IPS DF 19.7 (cell line): ENCODE measurements around the gene SPATC1L.

Experiments
- DNase-seq: peaks from one replicate; pipeline ENCODE4 v3.0.0-alpha.2; 2013; ENCODE audit warnings: low read depth, low spot score

Gene SPATC1L

DNA sequence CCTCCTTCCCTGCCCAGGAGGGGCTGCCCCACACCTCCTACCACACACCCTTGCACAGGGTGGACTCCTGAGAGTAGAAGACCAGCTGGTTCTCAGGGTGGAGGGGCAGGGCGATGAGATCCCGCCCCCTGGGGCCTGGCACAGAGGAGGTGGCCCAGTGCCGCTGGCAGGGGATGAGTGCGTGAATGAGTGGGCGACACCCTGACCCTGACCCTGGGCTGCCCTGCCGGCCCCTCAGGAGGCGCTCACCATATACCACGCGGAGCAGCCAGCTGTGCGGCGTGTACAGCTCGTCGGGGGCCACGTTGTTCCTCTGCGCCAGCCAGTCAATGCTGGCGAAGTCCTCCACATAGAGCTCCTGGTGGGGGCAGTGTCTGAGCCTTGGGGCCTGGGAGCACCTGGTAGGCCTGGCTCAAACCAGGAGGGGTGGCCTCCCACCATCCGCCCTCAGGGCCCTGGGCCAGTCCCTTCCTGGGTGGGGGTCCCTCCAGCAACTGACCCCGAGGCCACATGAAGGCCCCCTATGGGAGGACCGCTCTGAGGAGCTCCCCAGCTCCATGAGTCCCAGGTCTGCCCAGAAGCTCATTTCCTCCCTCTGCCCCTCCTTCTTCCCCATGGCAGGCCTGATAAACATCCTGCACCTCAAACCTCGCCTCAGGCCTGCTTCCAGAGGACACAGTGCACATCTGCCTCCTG lies 31.3 kb upstream of the SPATC1L start:
- no peak for DNase-seq

DNA sequence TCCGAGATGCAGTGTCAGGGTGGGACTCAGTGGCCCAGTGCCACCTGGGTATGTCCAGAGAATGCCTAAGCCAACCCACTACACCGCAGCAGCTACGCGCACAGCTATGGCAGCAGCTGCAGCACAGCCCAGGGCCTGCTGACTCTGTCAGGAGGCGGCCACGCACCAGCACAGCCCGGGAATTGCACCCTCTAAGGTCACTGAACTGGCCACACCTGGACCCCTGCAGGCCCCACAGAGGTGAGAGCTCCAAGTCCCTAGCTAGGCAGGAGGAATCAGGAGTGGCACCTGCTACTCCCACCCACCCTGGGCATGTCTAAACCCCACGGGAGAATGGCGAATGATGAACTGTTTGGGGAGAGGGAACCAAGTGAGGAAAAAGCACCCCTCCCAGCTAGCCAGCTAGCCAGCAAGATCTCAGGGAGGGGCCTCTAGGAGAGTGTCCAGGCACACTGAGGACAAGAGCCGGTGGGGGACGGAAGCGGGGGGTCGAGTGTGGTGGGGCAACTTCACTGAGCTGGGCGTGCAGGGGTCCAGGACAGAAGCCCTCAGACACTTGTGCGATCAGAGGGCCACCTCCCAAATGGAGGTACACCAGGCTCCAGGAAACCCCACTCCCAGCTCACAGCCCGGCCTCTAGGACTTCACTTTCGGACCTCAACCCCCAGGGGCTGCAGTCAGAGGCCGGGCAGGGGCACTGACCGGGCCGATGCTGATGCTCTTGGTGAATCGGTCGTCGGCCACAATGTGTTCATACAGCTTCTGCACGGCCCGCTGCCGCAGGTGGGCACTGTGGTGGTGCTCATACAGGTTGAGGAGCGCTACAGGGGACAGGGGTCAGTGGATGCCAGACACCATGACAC lies 30.4 kb upstream of the SPATC1L start:
- no peak for DNase-seq

DNA sequence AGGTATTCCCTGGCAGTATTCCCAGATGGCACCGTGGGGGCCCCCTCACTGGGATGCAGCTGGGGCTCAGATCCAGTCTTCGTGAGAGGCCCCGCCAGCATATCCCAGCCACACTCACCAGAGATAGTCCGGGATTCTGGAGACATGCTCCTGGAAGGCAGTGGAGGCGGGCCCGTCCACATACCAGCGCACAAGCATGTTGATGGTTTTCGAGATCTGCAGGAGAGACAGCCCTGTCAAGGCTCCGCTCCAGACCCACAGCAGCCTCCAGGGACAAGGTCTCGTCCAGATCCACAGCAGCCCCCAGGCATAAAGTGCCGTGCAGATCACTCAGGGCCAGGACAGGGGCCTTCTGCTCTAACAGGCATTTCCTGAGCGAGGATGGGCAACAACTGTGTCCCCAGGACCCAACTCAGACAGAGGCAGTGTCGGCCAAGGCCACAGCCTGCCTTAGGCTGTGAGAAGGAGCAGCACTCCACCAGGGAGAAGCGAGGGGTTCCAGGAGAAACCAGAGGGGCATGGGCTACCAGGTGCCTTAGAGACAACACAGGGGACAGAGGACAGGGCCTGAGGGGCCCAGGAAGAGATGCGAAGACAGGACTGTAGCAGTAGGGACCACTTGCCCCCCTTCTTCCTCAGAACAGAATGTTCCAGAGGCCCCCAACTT lies 29.5 kb upstream of the SPATC1L start:
- no peak for DNase-seq

DNA sequence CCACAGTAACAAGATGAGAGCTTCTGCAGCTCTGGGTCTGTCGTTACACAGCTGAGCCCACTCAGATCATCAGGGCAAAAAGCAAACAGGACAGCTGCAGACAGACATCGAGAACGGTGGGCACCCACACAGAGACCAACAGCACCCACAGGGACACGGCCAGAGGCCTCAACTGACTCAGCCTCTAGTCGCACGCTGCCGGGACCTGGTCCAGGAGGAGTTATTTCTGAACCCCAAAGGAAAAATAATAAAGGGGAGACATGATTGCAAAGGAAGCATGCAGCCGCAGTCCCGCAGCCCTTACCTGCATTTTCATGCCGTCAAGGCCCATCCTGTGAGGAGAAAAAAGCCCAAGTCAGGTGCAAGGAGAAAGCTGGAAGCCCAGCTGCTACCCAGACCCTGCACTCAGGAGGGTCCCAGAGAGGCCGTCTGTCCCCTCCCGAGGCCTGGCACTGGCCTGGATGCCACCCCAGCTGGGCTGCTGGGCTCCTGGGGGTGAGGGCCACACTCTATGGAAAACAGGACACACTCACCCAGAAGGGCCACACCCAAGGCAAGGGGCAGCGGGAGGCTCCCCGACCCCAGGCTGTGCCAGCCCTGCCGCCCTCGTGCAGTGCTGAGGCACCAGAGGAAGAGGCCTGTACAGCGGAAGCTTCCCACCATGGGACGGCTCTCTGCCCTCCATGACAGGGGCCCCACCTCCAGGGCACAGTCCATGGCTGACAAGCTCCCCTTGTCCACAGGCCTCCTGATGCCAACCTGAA lies 28.6 kb upstream of the SPATC1L start:
- no peak for DNase-seq

DNA sequence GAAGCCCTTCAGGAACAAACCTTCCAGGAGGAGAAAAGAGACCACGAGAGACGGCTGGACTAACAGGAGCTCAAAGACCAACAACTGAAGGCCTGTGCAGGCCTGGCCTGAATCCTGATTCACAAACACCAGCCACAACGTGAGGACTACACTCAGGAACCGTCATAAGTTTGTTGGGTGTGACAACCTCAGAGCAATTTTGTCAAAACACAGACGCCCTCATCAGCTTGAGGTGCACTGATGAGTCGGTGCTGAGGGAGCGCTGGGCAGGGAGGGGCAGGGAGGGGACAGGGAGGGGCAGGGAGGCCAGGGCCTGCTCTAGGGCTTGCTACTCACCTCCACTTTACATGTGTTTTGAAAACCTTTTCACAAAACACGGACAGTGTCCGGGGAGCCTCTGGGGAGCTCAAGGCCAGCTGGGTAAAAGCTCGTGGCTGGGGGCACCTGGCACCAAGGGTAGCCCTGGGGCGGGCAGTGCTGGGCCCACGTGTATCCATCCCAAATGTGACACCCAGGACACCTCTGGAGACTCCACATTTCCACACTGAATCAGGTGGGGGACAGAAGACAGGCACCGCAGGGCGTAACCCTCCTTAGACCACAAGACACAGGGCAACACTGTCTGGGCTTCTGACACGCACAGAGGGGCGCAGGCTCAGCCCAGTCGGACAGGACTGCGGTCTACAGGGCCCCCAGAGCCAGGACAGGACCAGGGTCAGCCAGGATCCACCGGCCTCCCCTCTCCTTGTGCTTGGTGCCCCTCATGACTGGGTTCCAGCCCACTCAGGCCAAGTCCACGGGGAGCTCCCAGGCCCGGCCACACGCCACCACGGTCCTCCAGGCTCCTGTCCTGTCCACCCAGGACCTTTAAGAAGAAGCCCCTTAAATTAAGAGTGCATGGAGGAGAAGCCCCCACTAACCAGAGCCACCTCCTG lies 27.8 kb upstream of the SPATC1L start:
- no peak for DNase-seq

DNA sequence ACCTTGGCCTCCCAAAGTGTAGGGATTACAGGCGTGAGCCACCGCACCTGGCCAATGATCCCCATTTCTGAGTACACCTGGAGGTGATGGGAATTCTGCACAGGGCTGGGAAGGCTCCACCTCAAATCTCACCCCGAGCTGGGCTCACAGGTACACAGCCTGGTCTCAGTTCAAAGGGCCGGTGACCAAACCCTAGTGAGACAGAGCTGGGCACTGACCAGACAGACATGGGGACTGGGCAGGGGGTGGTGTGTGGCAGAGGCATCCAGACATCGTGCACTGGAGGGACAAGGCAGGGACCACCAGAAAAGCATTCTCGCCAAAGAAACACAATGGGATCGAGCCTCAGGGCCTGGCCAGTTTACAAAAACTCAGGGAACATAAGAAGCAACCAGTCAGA lies 27.1 kb upstream of the SPATC1L start:
- no peak for DNase-seq

DNA sequence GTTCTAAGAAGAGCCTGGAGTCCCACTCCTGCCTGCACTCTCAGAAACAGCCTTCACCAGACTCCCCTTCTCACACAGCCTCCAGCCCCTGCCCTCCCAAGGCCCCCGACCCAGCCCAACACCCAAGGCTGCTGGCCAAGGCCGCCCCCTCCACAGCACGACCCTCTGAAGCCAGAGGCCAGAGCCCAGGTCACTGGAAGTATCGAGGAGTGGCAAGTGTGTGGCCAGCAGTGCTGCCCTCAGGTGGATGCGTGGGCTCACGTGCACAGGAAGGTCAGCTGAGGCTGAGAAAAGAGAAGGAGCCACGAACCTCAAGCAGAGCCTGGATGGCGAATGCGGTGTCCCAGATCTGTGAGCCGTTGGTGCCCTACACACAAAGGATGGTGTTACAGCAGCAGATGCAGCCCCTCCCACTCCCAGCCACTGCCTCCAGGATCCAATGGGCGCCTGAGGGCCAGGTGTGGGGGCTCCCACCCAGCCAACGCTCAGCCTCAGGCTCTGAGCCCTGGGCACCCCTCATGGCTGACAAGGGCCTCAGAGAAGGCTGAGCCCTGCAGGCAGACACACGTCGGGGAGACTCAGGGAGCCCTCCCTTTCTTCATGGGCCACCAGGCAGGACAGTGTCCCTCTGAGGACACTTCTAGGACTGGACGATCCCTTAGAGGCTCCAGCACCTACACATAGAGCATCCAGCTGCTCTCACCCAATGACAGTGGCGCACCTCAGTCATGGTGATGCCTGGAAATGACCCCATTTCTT lies 26.3 kb upstream of the SPATC1L start:
- no peak for DNase-seq

DNA sequence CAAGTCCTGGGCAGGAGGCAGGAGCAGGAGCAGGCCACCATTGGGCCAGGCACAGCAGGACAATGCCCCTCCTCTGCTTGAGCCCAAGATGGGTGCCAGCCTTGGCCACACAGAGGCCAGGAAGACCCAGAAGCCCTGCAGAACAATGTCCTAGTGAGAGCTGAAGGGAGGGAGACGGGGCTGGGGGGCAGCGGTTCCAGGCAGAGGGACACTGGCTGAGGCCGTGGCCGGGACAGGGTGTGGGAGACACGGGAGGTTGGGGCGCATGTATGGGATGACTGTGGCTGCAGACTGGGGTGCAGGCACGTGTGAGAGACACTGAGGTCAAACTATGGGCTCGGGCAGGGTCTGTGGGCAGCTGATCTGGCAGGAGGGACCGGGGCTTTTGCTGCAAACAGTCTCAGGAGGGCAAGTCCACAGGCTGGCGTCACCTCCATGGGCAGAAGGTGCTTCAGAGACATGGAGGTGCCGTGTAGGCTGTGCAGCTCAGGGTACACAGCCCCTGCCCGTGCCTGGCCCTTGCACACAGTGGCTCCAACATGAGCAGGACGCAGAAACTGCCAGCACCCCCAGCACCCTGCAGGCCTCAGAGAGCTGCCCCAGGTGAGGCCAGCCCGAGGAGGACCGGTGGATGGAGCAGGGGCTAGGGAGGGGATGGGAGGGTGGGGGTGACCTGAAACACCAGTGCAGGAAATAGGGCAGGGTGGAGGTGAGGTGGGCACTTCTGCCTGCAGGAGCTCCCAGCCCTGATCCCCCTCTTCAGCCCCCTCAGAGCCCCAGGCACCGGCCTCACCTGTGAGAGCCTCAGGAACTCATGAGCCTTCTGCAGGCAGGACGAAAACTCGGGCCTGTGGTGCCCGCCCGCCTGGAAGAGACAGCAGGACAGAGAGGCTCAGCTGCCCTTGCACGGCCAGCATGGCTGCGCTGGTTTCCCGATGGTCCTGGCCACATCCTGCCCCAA lies 24.8 kb upstream of the SPATC1L start:
- no peak for DNase-seq

DNA sequence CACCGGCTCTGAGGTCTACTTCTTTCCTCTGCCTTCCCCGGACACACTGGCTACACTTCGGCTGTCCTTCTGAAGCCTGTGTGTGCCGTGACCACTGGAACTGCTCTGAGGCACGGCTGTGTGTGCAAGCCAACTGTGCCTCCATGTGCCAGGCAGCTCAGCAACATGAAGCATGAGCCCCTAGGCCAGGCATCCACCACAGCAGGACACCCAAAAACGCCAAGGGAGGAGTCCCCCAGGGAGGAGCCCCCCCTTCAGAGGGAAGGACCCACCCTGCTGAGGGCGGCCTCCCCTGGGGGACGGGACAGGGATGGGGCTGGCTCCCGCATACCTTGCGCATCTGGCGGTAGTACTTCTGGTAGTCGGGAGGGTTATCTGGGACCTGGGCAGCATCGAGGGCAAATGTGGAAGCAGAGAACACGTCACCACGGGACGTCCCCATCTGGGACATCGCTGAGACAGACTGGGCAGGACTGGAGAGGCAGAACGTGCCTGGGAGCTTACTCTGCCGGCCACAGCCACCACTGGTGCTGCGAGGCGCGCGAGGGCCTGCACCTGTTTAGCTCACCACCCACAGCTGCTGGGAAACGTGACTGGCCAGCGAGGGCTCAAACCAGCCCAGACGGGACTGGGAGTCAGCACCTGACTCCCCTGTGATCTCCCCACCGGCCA lies 23.8 kb upstream of the SPATC1L start:
- DNase-seq = no peak

DNA sequence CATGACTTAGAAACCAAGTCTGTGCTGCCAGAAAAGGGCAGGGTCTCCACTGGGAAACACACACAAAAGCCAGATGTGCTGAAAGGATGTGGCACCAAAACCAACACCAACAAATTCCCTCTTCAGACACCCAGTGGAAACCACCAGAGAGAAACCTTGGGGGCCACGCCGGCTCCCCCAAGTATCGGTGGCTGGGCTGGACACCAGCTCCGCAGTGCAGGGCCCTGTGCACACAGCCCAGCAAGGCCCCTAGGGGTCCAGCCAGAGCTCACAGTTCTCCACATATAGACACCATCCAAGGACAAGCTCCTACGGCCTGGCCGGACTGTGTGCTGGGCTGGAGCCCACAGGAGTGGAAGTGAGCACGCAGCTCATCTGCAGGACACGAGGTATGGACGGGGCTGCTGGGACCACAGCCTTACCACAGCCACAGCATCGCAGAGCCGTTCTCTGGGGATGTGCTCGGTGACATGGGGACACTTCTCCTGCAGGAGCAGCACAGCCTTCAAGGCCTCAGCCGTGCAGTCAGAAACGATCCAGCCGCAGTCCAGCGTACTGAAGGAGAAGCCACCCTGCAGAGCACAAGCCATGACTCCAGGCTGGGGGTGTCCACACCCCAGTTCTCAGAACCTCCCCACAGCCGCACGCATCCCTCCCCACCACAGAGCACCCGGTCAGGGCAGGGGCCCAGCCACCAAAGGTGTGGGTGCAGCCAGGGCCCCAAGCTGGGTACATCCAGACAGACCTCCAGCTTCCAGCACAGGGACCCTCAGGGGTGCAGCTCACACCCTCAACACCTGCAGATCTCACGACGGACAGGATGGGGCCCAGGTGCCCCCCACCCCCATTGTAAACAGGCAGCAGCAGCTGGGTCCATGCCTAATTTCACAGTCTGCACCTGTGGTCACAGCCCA lies 23.0 kb upstream of the SPATC1L start:
- DNase-seq = no peak

DNA sequence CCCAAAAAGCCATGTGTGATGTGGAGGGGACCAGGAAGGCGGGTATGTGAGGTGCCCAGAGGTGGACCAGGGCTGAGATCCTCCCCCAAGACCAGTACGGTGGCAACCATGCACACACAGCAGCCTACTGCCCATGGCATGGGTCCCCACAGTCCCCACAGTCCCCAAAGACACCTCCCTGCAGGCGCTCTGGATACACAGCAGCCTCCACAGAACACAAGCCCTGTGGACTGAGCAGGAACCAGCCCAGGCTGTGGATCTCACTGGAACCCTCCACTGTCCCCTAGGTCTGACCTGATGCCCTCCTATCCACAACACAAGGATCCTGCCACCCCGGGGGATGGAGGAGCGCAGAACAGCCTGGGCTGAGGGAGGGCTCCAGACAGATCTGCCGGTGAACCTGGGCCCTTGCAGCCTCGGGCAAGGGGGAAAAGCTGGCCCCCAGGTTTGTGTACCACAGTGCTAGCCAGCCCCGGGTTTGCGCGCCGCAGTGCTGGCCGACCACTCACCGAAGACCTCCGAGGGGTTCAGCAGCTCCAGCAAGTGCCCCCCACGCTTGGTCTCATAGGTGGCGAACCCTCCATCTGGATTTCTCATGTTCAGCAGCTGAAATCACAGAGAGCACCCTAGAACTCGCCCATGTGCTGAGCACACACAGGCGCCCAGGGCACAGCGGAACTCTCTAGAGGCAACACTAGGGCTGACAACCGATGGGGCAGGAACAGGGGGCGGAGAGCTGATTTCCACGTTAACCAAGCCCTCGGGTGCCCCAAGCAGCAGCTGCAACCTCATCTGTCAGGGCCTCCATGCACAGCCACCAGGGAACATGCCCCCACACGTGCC lies 22.1 kb upstream of the SPATC1L start:
- DNase-seq = no peak

DNA sequence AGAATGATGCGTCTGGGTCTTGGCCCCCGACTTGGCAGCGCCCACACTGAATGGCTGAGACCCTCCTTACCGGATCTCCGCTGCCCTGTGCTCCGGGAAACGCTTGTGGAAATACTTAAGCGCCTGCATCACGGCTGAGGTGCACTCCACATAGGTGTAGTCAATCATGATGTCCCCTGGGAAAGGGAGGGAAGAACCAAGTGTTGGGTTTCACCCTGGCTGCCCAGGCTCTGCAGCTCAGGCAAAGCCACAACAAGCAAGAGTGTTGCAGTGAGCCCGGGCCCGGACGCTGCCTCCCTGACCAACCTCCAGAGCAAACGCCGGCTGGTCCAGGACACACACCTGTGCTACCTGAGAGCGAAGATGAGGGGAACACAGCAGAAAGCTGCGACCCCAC lies 21.5 kb upstream of the SPATC1L start:
- DNase-seq = no peak

DNA sequence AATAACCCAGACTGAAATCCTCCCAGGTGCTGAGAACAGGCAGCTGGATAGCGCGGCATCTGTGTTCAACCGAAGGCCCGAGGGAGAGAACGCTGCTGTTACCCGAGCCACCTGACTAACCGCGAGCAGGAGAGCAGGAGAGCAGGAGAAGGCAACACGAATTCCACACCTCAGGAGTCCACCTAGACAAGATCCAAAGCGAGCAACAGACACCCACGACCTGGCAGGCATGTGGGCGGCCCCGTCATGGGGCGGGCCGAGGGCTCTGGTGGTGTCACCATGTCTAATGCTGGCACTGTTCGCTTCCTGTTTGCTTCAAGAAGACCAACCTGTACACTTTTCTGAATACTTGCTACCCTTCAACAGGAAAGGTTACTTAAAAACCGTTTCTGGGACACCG lies 20.9 kb upstream of the SPATC1L start:
- DNase-seq = no peak

DNA sequence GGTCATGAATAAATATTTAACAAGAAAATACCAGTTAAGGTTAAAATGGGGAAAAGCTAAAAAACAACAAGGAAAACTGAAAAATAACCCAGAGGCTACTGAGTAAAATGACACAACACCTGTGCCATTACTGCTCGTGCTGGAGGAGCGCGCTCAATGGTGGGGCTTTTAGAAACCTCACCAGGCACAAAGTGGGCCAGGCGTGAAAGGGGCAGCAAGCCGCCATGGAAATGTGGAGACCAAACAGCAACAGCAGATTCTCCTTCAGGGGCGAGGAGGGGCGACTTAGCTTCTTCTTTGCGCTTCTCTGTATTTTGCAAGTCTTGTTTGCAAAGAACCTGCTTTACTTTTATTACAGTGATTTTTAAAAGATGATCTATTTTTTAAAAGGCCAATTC lies 18.9 kb upstream of the SPATC1L start:
- DNase-seq = no peak

DNA sequence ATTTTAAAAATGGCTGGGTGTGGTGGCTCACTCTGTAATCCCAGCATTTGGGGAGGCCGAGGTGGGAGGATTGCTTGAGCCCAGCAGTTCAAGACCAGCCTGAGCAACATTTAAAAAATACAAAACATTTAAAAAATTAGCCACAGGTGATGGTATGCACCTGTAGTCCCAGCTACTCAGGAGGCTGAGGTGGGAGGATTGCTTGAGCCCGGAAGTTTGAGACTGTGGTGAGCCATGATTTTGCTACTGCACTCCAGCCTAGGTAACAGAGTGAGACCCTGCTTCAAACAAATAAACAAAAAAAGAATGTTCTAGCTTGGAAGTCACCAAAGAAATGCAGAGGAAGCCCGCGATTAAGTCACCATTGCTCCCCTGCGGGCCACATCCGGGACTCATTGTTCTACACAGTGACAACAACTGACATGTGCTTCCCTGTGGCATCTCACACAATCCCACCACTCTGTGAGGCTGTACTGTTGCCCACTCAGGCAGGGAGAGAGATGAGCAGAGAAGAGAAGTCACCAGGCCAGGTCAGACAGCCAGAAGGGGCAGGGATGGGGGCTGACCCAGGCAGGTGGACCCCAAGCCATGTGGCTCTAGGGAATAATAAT lies 18.4 kb upstream of the SPATC1L start:
- DNase-seq = no peak
